Ovary (tissue), 3 donors: ENCODE data around the gene LRCH4.

Experiments used
- POLR2A ChIP-seq: fragments of 450-650 bp; IDR thresholded peaks from one replicate; pipeline ENCODE4 v1.6.1; 2017; ENCODE audit warnings: antibody characterized with exemption, mild to moderate bottlenecking, moderate library complexity
- TF ChIP-seq, protein P1 (sequence below), 3 donors: fragments of 450-650 bp in 2 of 3; fragments of 200-600 bp in 1 of 3; IDR thresholded peaks; one replicate each; pipeline versions ENCODE4 v1.5.1 to v1.8.0; 2016 to 2022; ENCODE audit warnings: antibody characterized with exemption in 3 of 3, mild to moderate bottlenecking in 1 of 3
- donor health status: DM: no; HTN: no; CAD: no.

DNA sequence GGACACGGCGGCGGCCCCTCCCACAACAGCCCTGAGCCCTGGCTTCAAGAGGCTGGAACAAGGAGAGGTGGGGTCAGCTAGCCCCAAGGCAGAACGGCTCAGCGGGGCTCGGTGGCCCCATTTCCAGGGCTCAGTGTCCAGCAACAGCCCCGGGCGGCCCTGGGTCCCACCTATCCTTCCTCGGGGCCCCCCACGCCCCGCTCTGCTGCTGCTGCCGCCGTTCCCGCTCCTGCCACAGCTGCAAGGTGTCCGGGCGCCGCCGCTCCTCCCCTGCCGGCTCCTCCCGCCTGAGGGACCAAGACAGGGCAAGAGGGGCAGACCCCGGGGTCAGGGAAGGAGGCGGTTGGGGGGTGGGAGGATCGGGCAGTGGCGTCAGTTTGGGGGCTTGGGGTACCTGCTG is 8.8 kb downstream of the LRCH4 start:
- TF ChIP-seq, protein P1, sequence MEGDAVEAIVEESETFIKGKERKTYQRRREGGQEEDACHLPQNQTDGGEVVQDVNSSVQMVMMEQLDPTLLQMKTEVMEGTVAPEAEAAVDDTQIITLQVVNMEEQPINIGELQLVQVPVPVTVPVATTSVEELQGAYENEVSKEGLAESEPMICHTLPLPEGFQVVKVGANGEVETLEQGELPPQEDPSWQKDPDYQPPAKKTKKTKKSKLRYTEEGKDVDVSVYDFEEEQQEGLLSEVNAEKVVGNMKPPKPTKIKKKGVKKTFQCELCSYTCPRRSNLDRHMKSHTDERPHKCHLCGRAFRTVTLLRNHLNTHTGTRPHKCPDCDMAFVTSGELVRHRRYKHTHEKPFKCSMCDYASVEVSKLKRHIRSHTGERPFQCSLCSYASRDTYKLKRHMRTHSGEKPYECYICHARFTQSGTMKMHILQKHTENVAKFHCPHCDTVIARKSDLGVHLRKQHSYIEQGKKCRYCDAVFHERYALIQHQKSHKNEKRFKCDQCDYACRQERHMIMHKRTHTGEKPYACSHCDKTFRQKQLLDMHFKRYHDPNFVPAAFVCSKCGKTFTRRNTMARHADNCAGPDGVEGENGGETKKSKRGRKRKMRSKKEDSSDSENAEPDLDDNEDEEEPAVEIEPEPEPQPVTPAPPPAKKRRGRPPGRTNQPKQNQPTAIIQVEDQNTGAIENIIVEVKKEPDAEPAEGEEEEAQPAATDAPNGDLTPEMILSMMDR (IDR thresholded peaks at IDR 0.05), result no peak
- no peak for TF ChIP-seq POLR2A
